HL-60 (cell line): Measurements from ENCODE around the gene CEP112.

Experiments used
- DNase-seq, 2 experiments: peaks; one replicate each; pipeline ENCODE4 v3.0.0-alpha.2; 2010 to 2020; ENCODE audit warnings: low read depth in 1 of 2, low spot score in 1 of 2
- H3K27ac ChIP-seq: fragments of 250-450 bp; sonication (Bioruptor Pico); replicated peaks from 2 replicates; pipeline ENCODE4 v1.5.1; 2020; ENCODE audit warnings: mild to moderate bottlenecking, moderate library complexity
- H3K27me3 ChIP-seq: fragments of 250-450 bp; sonication (Bioruptor Pico); 2 replicates; pipeline ENCODE4 v1.5.1; 2021; ENCODE audit warnings: mild to moderate bottlenecking, moderate library complexity; ENCODE audit not compliant: insufficient read depth, poor library complexity, severe bottlenecking
- H3K4me3 ChIP-seq: replicated peaks from 2 replicates; pipeline ENCODE4 v1.5.1; 2011; ENCODE audit warnings: mild to moderate bottlenecking, control low read depth, low read length; ENCODE audit not compliant: insufficient read depth
- CTCF ChIP-seq: IDR thresholded peaks from one replicate; pipeline ENCODE4 v1.5.1; 2011; ENCODE audit warnings: low read length, control low read depth, inconsistent platforms; ENCODE audit not compliant: insufficient read depth
- GABPA ChIP-seq: IDR thresholded peaks from 2 replicates; pipeline ENCODE4 v1.6.1; 2012; ENCODE audit warnings: low read depth
- POLR2AphosphoS5 ChIP-seq: IDR thresholded peaks from 2 replicates; pipeline ENCODE4 v1.6.1; 2012; ENCODE audit warnings: low read depth
- REST ChIP-seq: IDR thresholded peaks from 2 replicates; pipeline ENCODE4 v1.6.1; 2012; ENCODE audit warnings: low read depth; ENCODE audit not compliant: insufficient replicate concordance
- SPI1 ChIP-seq: IDR thresholded peaks from 2 replicates; pipeline ENCODE4 v1.6.1; 2012; ENCODE audit warnings: low read depth, mild to moderate bottlenecking, borderline replicate concordance

CEP112 gene

GRCh38 chr17:65750166-65750565, 441.8 kb downstream of the CEP112 start:
- no peak overlapping the region for H3K27ac ChIP-seq
- no peaks in the 10 kb centered on the region for H3K27me3 ChIP-seq
- TF ChIP-seq SPI1 = no peak
- no peak for TF ChIP-seq REST
- TF ChIP-seq GABPA = no peak
- TF ChIP-seq POLR2AphosphoS5 = no peak
- TF ChIP-seq CTCF = no peak
- no peak for DNase-seq
- H3K4me3 ChIP-seq = no peak overlapping the region

- no peak overlapping the region for H3K27ac ChIP-seq
- no peak for DNase-seq
- TF ChIP-seq SPI1 = no peak
- no peak for TF ChIP-seq GABPA
- TF ChIP-seq POLR2AphosphoS5 = no peak
- no peak for TF ChIP-seq REST
- TF ChIP-seq CTCF = no peak
- H3K27me3 ChIP-seq = no peaks in the 10 kb centered on the region
- H3K4me3 ChIP-seq = no peak overlapping the region
These were observed 442.5 kb downstream of the CEP112 start for GRCh38 chr17:65749479-65749878.

- H3K4me3 ChIP-seq = no peak overlapping the region
- DNase-seq = no peak
- no peak overlapping the region for H3K27ac ChIP-seq
- no peaks in the 10 kb centered on the region for H3K27me3 ChIP-seq
- no peak for TF ChIP-seq REST
These were observed 446.7 kb downstream of the CEP112 start for GRCh38 chr17:65745241-65745640.

- no peak overlapping the region for H3K4me3 ChIP-seq
- no peak for DNase-seq
- TF ChIP-seq POLR2AphosphoS5 (no peak), REST (no peak), SPI1 (no peak), GABPA (no peak), CTCF (no peak)
- no peaks in the 10 kb centered on the region for H3K27me3 ChIP-seq
- no peak overlapping the region for H3K27ac ChIP-seq
These were observed 448.7 kb downstream of the CEP112 start for GRCh38 chr17:65743308-65743655.
